H7 (cell line): Measurements from ENCODE around the gene PRKRIP1. TPM values are rescaled to one million over a fixed set of nuclear protein-coding genes. Genes with fewer than 3 reads are reported as not detected.
"Not testable (repeated sequence)": the region's sequence is repeated elsewhere in the genome, so short reads cannot be mapped to it uniquely, and the experiment has no call there.

Source experiments
- DNase-seq: peaks from one replicate; pipeline ENCODE4 v3.0.0; 2012
- H3K27me3 ChIP-seq: 2 replicates; pipeline ENCODE4 v1.6.0; 2011; ENCODE audit warnings: mild to moderate bottlenecking, low read length; ENCODE audit not compliant: control insufficient read depth, insufficient read depth
- H3K36me3 ChIP-seq: replicated peaks from 2 replicates; pipeline ENCODE4 v1.5.1; 2011; ENCODE audit warnings: low read length; ENCODE audit not compliant: control insufficient read depth, insufficient read depth
- H3K4me3 ChIP-seq: 2 replicates; pipeline ENCODE4 v1.5.1; 2011; ENCODE audit warnings: low read depth, mild to moderate bottlenecking, control low read depth, low read length, moderate library complexity; ENCODE audit not compliant: insufficient read depth
- total RNA-seq: library from RNA; depleted of rRNA; stranded (reverse); fragments of >200 nt; shearing (Covaris generic); gene quantifications from 2 replicates; pipeline ENCODE4 v1.2.3, GENCODE V29; 2014; rRNA removed

Gene PRKRIP1
- 20.5 and 24.4 TPM in 2 replicates for total RNA-seq

- peak within 1 kb of the TSS; percentile 84 for H3K4me3 ChIP-seq
- peak; percentile 96 for DNase-seq
- peaks cover 9% of the 10 kb centered on the region for H3K36me3 ChIP-seq
- H3K27me3 ChIP-seq, result no peaks in the 10 kb centered on the region
These were observed at the start of gene PRKRIP1 for GRCh38 chr7:102395873-102396709. Gene PRKRIP1, plus strand, starts transcription at chr7:102396363. Its CDS starts 49 bp downstream, at chr7:102396412.

- H3K4me3 ChIP-seq, DNase-seq, H3K36me3 ChIP-seq: not testable (repeated sequence)
These were observed 49.2 kb upstream of the PRKRIP1 start for GRCh38 chr7:102346983-102347382.

GRCh38 chr7:102356344-102356743 is 39.8 kb upstream of the PRKRIP1 start, which contains the start of gene SPDYE6:
Gene SPDYE6, minus strand, starts transcription at chr7:102356444. Its CDS starts 421 bp downstream, at chr7:102356023.
- not testable (repeated sequence) for H3K27me3 ChIP-seq, H3K36me3 ChIP-seq, H3K4me3 ChIP-seq, DNase-seq

More at GRCh38 chr7:102346983-102347382, 49.2 kb upstream of the PRKRIP1 start:
- not testable (repeated sequence) for H3K27me3 ChIP-seq

- peak; percentile 82 for DNase-seq
- H3K4me3 ChIP-seq, result peak overlapping the region; percentile 76
- not testable (repeated sequence) for H3K36me3 ChIP-seq, H3K27me3 ChIP-seq
These were observed 32.4 kb upstream of the PRKRIP1 start for GRCh38 chr7:102363549-102364393.

GRCh38 chr7:102364394-102364886 is 31.7 kb upstream of the PRKRIP1 start:
- H3K4me3 ChIP-seq, result peak overlapping the region; percentile 76
- not testable (repeated sequence) for H3K36me3 ChIP-seq, H3K27me3 ChIP-seq, DNase-seq

- not testable (repeated sequence) for H3K36me3 ChIP-seq, DNase-seq, H3K27me3 ChIP-seq, H3K4me3 ChIP-seq
These were observed 30.8 kb upstream of the PRKRIP1 start for GRCh38 chr7:102365390-102365789.

GRCh38 chr7:102370038-102370437 is 26.1 kb upstream of the PRKRIP1 start:
- H3K36me3 ChIP-seq, H3K4me3 ChIP-seq, DNase-seq, H3K27me3 ChIP-seq: not testable (repeated sequence)

- DNase-seq, H3K4me3 ChIP-seq, H3K36me3 ChIP-seq: not testable (repeated sequence)
These were observed 23.4 kb upstream of the PRKRIP1 start for GRCh38 chr7:102372796-102373195.

GRCh38 chr7:102376964-102377466 is 19.1 kb upstream of the PRKRIP1 start:
- no peak overlapping the region for H3K4me3 ChIP-seq
- DNase-seq, result no peak
- peaks cover 6% of the 10 kb centered on the region for H3K36me3 ChIP-seq
- H3K27me3 ChIP-seq, result no peaks in the 10 kb centered on the region

More at GRCh38 chr7:102372796-102373195, 23.4 kb upstream of the PRKRIP1 start:
- H3K27me3 ChIP-seq, result not testable (repeated sequence)

- not testable (repeated sequence) for DNase-seq, H3K4me3 ChIP-seq, H3K27me3 ChIP-seq, H3K36me3 ChIP-seq
These were observed 15.3 kb upstream of the PRKRIP1 start for GRCh38 chr7:102380837-102381236.

- not testable (repeated sequence) for DNase-seq, H3K27me3 ChIP-seq, H3K4me3 ChIP-seq, H3K36me3 ChIP-seq
These were observed 14.3 kb upstream of the PRKRIP1 start for GRCh38 chr7:102381696-102382425.

- peaks cover 9% of the 10 kb centered on the region for H3K36me3 ChIP-seq
- H3K4me3 ChIP-seq, result no peak overlapping the region
- DNase-seq, result no peak
- H3K27me3 ChIP-seq, result no peaks in the 10 kb centered on the region
These were observed 9.1 kb upstream of the PRKRIP1 start for GRCh38 chr7:102387064-102387463.

GRCh38 chr7:102389810-102390209 is 6.4 kb upstream of the PRKRIP1 start:
- no peak for DNase-seq
- H3K4me3 ChIP-seq, result no peak overlapping the region

More at GRCh38 chr7:102389810-102390209, 6.4 kb upstream of the PRKRIP1 start:
- Histone ChIP-seq H3K27me3 (no peaks in the 10 kb centered on the region), H3K36me3 (peaks cover 5% of the 10 kb centered on the region)
